K562 (cell line): ENCODE measurements around the gene EHMT2. TPM values are rescaled to one million over a fixed set of nuclear protein-coding genes. Genes with fewer than 3 reads are reported as not detected.

Source experiments
- ARID3A ChIP-seq: IDR thresholded peaks from 2 replicates; pipeline ENCODE4 v1.6.1; 2012; ENCODE audit warnings: low read depth, low read length, improper control_type of control experiment, borderline replicate concordance
- CHD4 ChIP-seq: fragments of 200-600 bp; sonication (generic); IDR thresholded peaks from 3 replicates; pipeline ENCODE4 v1.6.1; 2012; ENCODE audit warnings: low read depth, mild to moderate bottlenecking, mixed read lengths, low read length, inconsistent platforms; ENCODE audit not compliant: insufficient read depth, insufficient replicate concordance, poor library complexity, severe bottlenecking
- MTA3 ChIP-seq: fragments of 450-650 bp; formaldehyde crosslinking; IDR thresholded peaks from 2 replicates; pipeline ENCODE4 v1.6.1; 2017; ENCODE audit warnings: mild to moderate bottlenecking, borderline replicate concordance
- NELFE ChIP-seq: IDR thresholded peaks from 2 replicates; pipeline ENCODE4 v1.6.1; 2011; ENCODE audit warnings: mild to moderate bottlenecking; ENCODE audit not compliant: insufficient read depth, insufficient read length
- NONO ChIP-seq, 2 experiments: fragments of 200-400 bp in 1 of 2; fragments of 450-650 bp in 1 of 2; formaldehyde crosslinking in 1 of 2; IDR thresholded peaks; 2 replicates each; pipeline ENCODE4 v1.6.1; 2017; ENCODE audit warnings: low read depth in 2 of 2, mild to moderate bottlenecking in 2 of 2, moderate library complexity in 2 of 2, low read length in 1 of 2
- POLR3A ChIP-seq: IDR thresholded peaks from 2 replicates; pipeline ENCODE4 v1.6.1; 2011; ENCODE audit warnings: borderline replicate concordance, mild to moderate bottlenecking, moderate library complexity; ENCODE audit not compliant: insufficient read length, insufficient read depth; ENCODE audit errors: extremely low read depth
- TCF15 ChIP-seq: fragments of 250-450 bp; sonication (Bioruptor Pico); IDR thresholded peaks from 2 replicates; pipeline ENCODE4 v1.8.0; 2022; ENCODE audit warnings: moderate library complexity, mild to moderate bottlenecking, inconsistent platforms
- ZNF146 ChIP-seq: IDR thresholded peaks from one replicate; pipeline ENCODE4 v1.6.1; 2018; ENCODE audit warnings: missing compliant biosample characterization; ENCODE audit not compliant: unreplicated experiment
- ZNF584 ChIP-seq: fragments of 200-800 bp; sonication (Bioruptor generic); IDR thresholded peaks from 2 replicates; pipeline ENCODE4 v1.6.1; 2016; ENCODE audit warnings: low read depth, mild to moderate bottlenecking, missing genetic modification characterization, missing compliant biosample characterization
- polyA plus RNA-seq, 8 experiments: library from polyadenylated mRNA; depleted of rRNA in 4 of 8; stranded (reverse) in 5 of 8; unstranded in 3 of 8; fragments of >200 nt; fragmentation: Nextera tagmentation in 2 of 8; fragmentation: Illumina TruSeq in 1 of 8; extraction: Ambion mirVana in 2 of 8; extraction: Trizol in 1 of 8; gene quantifications; 2 replicates each; pipeline versions ENCODE4 v1.2.1 to v1.2.3, GENCODE V29; 2011 to 2014; ENCODE audit warnings: inconsistent platforms in 1 of 8, missing spikeins in 1 of 8
- total RNA-seq, 7 experiments: library from RNA; depleted of rRNA in 6 of 7; stranded (reverse); fragments of >200 nt in 6 of 7; fragmentation: Illumina TruSeq in 2 of 7; extraction: Trizol in 2 of 7; gene quantifications; 2 replicates each; pipeline versions ENCODE4 v1.2.1 to v1.2.3, GENCODE V29; 2011 to 2021; ENCODE audit warnings: low replicate concordance in 1 of 7
- TF ChIP-seq, protein P1 (sequence below), 3 experiments: fragments of 200-800 bp in 1 of 3; fragments of 250-450 bp in 1 of 3; fragments of 450-650 bp in 1 of 3; sonication (Bioruptor Pico) in 1 of 3; sonication (Bioruptor generic) in 1 of 3; formaldehyde crosslinking in 1 of 3; IDR thresholded peaks; 2 replicates each; pipeline versions ENCODE4 v1.6.1 to v1.8.0; 2016 to 2022; ENCODE audit warnings: mild to moderate bottlenecking in 2 of 3, missing genetic modification characterization in 2 of 3, missing compliant biosample characterization in 1 of 3, moderate library complexity in 1 of 3
- TF ChIP-seq, protein P2 (sequence below): fragments of 450-650 bp; formaldehyde crosslinking; IDR thresholded peaks from 2 replicates; pipeline ENCODE4 v1.4.0; 2020; ENCODE audit warnings: mild to moderate bottlenecking
- TF ChIP-seq, protein P3 (sequence below): sonication (generic); formaldehyde crosslinking; IDR thresholded peaks from 2 replicates; pipeline ENCODE4 v1.8.0; 2022; ENCODE audit warnings: missing genetic modification reagents, mild to moderate bottlenecking, borderline replicate concordance
- TF ChIP-seq, protein P4 (sequence below): IDR thresholded peaks from 2 replicates; pipeline ENCODE4 v1.6.1; 2011; ENCODE audit not compliant: insufficient read length; ENCODE audit errors: extremely low read depth

The EHMT2 gene
- total and polyA plus RNA-seq, 9 of the 15 experiments (the other 6 are each of a cell fraction or from before 2014, with no cell fraction given), result 2.1 to 63.8 (median 38.5) TPM

DNA sequence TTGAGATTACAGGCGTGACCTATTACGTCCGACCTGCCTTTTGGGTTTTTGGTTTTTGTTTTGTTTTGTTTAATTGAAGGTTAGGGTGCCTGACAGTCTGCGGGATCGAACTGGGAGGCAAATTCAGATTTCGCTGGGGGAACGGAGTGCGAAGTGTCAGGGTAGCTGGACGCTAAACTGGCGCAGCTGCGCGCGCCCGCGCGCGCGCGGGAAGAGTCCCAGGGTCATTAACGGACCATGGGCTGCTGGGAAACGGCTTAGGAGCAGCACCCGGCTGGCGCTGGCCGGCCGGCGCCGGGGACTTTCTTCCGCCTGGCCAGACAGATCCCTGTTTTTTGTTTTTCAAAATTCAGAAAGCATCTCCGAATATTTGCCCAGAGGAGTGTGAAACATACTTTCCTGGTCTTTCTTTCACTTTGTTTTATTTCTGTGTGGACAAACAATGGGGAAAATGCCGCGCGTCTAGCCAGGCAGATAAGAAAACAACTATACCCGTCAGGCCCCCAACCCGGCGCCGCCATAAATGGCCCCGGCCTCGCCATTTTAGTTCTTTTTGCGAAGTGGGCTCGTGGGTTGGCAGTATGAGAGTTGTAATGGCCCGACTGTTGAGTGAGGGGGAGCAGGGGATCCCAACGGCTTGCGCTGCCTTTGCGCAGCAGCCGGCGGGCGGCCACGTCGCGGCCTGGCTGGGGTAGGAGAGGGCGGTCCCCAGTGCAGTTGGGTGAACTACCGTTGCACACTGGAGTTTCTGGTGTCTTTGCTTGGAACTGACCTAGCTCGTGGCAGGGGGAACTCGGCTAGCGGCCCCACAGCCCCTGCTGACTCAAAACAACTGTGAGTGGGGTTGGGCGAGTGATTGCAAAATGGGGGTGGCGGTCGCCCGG, 62.9 kb downstream of the EHMT2 start (continued):
- TF ChIP-seq, protein P1, sequence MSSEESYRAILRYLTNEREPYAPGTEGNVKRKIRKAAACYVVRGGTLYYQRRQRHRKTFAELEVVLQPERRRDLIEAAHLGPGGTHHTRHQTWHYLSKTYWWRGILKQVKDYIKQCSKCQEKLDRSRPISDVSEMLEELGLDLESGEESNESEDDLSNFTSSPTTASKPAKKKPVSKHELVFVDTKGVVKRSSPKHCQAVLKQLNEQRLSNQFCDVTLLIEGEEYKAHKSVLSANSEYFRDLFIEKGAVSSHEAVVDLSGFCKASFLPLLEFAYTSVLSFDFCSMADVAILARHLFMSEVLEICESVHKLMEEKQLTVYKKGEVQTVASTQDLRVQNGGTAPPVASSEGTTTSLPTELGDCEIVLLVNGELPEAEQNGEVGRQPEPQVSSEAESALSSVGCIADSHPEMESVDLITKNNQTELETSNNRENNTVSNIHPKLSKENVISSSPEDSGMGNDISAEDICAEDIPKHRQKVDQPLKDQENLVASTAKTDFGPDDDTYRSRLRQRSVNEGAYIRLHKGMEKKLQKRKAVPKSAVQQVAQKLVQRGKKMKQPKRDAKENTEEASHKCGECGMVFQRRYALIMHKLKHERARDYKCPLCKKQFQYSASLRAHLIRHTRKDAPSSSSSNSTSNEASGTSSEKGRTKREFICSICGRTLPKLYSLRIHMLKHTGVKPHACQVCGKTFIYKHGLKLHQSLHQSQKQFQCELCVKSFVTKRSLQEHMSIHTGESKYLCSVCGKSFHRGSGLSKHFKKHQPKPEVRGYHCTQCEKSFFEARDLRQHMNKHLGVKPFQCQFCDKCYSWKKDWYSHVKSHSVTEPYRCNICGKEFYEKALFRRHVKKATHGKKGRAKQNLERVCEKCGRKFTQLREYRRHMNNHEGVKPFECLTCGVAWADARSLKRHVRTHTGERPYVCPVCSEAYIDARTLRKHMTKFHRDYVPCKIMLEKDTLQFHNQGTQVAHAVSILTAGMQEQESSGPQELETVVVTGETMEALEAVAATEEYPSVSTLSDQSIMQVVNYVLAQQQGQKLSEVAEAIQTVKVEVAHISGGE (CRISPR knock-in tag; IDR thresholded peaks at IDR 0.05), result no peak
- TF ChIP-seq CHD4 (no peak), TCF15 (peak; percentile 90), ZNF584 (CRISPR knock-in tag) (no peak), ARID3A (peak; percentile 66; the same call in 1 of the 2 replicates), MTA3 (peak; percentile 99), NELFE (peak; percentile 83), POLR3A (no peak), NONO (IDR thresholded peaks at IDR 0.05; ENCODE audit: low read depth in 2 of 2, low read length in 1 of 2) (peak in 1 of 2 experiments; percentile 93; a peak in 2 of 4 replicates), ZNF146 (no peak)
- TF ChIP-seq, protein P2, sequence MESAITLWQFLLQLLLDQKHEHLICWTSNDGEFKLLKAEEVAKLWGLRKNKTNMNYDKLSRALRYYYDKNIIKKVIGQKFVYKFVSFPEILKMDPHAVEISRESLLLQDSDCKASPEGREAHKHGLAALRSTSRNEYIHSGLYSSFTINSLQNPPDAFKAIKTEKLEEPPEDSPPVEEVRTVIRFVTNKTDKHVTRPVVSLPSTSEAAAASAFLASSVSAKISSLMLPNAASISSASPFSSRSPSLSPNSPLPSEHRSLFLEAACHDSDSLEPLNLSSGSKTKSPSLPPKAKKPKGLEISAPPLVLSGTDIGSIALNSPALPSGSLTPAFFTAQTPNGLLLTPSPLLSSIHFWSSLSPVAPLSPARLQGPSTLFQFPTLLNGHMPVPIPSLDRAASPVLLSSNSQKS, result peak; percentile 73; the same call in 1 of the 2 replicates
- TF ChIP-seq, protein P3, sequence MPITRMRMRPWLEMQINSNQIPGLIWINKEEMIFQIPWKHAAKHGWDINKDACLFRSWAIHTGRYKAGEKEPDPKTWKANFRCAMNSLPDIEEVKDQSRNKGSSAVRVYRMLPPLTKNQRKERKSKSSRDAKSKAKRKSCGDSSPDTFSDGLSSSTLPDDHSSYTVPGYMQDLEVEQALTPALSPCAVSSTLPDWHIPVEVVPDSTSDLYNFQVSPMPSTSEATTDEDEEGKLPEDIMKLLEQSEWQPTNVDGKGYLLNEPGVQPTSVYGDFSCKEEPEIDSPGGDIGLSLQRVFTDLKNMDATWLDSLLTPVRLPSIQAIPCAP (CRISPR knock-in tag), result 0 out of 2 replicates have a peak, but pooled peaks have one; percentile 88
- TF ChIP-seq, protein P4, sequence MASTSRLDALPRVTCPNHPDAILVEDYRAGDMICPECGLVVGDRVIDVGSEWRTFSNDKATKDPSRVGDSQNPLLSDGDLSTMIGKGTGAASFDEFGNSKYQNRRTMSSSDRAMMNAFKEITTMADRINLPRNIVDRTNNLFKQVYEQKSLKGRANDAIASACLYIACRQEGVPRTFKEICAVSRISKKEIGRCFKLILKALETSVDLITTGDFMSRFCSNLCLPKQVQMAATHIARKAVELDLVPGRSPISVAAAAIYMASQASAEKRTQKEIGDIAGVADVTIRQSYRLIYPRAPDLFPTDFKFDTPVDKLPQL, result peak; percentile 97
